WTC11 (cell line): ENCODE data around the gene A1BG.

Experiments used
- CTCF ChIP-seq: fragments of 200-600 bp; IDR thresholded peaks from 2 replicates; pipeline ENCODE4 v1.8.0; 2022; ENCODE audit warnings: antibody characterized with exemption
- FOXP1 ChIP-seq: sonication (generic); formaldehyde crosslinking; IDR thresholded peaks from 2 replicates; pipeline ENCODE4 v1.8.0; 2022; ENCODE audit warnings: missing genetic modification reagents, mild to moderate bottlenecking, moderate library complexity, borderline replicate concordance
- TCF7 ChIP-seq: sonication (generic); formaldehyde crosslinking; IDR thresholded peaks from 2 replicates; pipeline ENCODE4 v1.8.0; 2022; ENCODE audit warnings: mild to moderate bottlenecking, low read depth, missing genetic modification reagents, moderate library complexity
- TEAD4 ChIP-seq: sonication (generic); formaldehyde crosslinking; IDR thresholded peaks from 2 replicates; pipeline ENCODE4 v1.8.0; 2022; ENCODE audit warnings: mild to moderate bottlenecking, missing genetic modification reagents
- ZNF416 ChIP-seq: fragments of 250-450 bp; sonication (Bioruptor Pico); IDR thresholded peaks from 2 replicates; pipeline ENCODE4 v1.9.0; 2021; ENCODE audit warnings: mild to moderate bottlenecking, inconsistent platforms
- ZNF423 ChIP-seq: fragments of 250-450 bp; sonication (Bioruptor Pico); IDR thresholded peaks from 2 replicates; pipeline ENCODE4 v2.1.2; 2022; ENCODE audit warnings: mild to moderate bottlenecking, moderate library complexity

- no peak for TF ChIP-seq FOXP1
- TF ChIP-seq TCF7 (CRISPR knock-in tag): no peak
- no peak for TF ChIP-seq CTCF
- no peak for TF ChIP-seq ZNF423 (CRISPR knock-in tag)
- TF ChIP-seq TEAD4 (CRISPR knock-in tag): no peak
- no peak for TF ChIP-seq ZNF416 (CRISPR knock-in tag)
These were observed 27.8 kb downstream of the A1BG start for GRCh38 chr19:58325311-58326022.
